Measurements from ENCODE around the gene MORC1. TPM values are rescaled to one million over a fixed set of nuclear protein-coding genes. Genes with fewer than 3 reads are reported as not detected.
A peak's percentile ranks its signal among the peaks of the same experiment; 100 is the strongest.

MORC1 gene
- polyA plus RNA-seq, 2 of the 4 experiments (the other 2 are of a cell fraction), result not detected

DNA sequence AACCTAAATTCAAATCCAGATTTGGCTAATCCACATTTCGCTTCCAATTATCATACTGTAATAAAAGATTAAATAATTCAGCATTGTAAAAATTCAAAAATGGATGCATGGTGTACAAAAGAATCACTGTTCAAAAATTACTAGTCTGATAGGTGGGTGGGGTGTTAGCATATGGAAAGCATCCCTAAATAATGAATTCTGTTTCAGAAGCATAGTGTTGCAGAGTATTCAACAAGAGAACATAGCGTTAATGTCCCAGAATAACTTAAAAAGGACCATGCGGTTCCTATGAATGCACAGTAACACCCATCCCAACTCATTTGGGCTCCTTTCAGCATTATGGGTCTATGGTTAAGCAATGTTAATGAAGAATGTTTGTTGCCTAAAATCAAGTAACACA is 51.1 kb downstream of the MORC1 start:
- Histone ChIP-seq H3K4me1 (no peaks in the 10 kb centered on the region), H3K4me3 (no peak overlapping the region), H3K9me3 (no peaks in the 10 kb centered on the region), H3K4me2 (no peak overlapping the region), H3K27ac (no peak overlapping the region)
- WGBS (ENCODE audit: missing lambda C conversion rate), result 58% methylated on average over 3 of the region's 3 CpGs
- no peak for DNase-seq (ENCODE audit: low read depth in 1 of 2, low spot score in 1 of 2)
- POLR2A ChIA-PET, result no interaction called here
- TF ChIP-seq TP53 (CRISPR knock-in tag; IDR thresholded peaks at IDR 0.05) (no peak), JUN (IDR thresholded peaks at IDR 0.05) (no peak), SREBF2 (IDR thresholded peaks at IDR 0.05) (no peak), NPAS2 (CRISPR knock-in tag; IDR thresholded peaks at IDR 0.05; ENCODE audit: borderline replicate concordance) (no peak), HEYL (CRISPR knock-in tag; IDR thresholded peaks at IDR 0.05) (no peak), POLR2AphosphoS2 (conservative IDR thresholded peaks at IDR 0.05; ENCODE audit: low read length) (no peak), ZC3H11A (IDR thresholded peaks at IDR 0.05) (no peak), RARB (CRISPR knock-in tag; IDR thresholded peaks at IDR 0.05) (no peak), PHF8 (IDR thresholded peaks at IDR 0.05; ENCODE audit: borderline replicate concordance, low read depth) (no peak), HDAC2 (IDR thresholded peaks at IDR 0.05) (no peak), KDM1A (IDR thresholded peaks at IDR 0.05; ENCODE audit: low read depth) (no peak), RAD21 (conservative IDR thresholded peaks at IDR 0.05 in 1 of 2, IDR thresholded peaks at IDR 0.05 in 1 of 2) (no peak), MAZ (IDR thresholded peaks at IDR 0.05; ENCODE audit: borderline replicate concordance, low read depth, low read length) (no peak), ZFP36 (IDR thresholded peaks at IDR 0.05; ENCODE audit: borderline replicate concordance, partially characterized antibody) (no peak), ZNF302 (CRISPR knock-in tag; IDR thresholded peaks at IDR 0.05) (no peak)
- TF ChIP-seq, protein P1, sequence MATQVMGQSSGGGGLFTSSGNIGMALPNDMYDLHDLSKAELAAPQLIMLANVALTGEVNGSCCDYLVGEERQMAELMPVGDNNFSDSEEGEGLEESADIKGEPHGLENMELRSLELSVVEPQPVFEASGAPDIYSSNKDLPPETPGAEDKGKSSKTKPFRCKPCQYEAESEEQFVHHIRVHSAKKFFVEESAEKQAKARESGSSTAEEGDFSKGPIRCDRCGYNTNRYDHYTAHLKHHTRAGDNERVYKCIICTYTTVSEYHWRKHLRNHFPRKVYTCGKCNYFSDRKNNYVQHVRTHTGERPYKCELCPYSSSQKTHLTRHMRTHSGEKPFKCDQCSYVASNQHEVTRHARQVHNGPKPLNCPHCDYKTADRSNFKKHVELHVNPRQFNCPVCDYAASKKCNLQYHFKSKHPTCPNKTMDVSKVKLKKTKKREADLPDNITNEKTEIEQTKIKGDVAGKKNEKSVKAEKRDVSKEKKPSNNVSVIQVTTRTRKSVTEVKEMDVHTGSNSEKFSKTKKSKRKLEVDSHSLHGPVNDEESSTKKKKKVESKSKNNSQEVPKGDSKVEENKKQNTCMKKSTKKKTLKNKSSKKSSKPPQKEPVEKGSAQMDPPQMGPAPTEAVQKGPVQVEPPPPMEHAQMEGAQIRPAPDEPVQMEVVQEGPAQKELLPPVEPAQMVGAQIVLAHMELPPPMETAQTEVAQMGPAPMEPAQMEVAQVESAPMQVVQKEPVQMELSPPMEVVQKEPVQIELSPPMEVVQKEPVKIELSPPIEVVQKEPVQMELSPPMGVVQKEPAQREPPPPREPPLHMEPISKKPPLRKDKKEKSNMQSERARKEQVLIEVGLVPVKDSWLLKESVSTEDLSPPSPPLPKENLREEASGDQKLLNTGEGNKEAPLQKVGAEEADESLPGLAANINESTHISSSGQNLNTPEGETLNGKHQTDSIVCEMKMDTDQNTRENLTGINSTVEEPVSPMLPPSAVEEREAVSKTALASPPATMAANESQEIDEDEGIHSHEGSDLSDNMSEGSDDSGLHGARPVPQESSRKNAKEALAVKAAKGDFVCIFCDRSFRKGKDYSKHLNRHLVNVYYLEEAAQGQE (IDR thresholded peaks at IDR 0.05), result no peak
- TF ChIP-seq, protein P2, sequence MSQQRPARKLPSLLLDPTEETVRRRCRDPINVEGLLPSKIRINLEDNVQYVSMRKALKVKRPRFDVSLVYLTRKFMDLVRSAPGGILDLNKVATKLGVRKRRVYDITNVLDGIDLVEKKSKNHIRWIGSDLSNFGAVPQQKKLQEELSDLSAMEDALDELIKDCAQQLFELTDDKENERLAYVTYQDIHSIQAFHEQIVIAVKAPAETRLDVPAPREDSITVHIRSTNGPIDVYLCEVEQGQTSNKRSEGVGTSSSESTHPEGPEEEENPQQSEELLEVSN (IDR thresholded peaks at IDR 0.05; ENCODE audit: borderline replicate concordance, low read depth), result no peak
- TF ChIP-seq, protein P3, sequence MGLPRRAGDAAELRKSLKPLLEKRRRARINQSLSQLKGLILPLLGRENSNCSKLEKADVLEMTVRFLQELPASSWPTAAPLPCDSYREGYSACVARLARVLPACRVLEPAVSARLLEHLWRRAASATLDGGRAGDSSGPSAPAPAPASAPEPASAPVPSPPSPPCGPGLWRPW (IDR thresholded peaks at IDR 0.05), result no peak
- CTCF ChIA-PET, result no interaction called here
- no peak for FAIRE-seq
- no peak for ATAC-seq

DNA sequence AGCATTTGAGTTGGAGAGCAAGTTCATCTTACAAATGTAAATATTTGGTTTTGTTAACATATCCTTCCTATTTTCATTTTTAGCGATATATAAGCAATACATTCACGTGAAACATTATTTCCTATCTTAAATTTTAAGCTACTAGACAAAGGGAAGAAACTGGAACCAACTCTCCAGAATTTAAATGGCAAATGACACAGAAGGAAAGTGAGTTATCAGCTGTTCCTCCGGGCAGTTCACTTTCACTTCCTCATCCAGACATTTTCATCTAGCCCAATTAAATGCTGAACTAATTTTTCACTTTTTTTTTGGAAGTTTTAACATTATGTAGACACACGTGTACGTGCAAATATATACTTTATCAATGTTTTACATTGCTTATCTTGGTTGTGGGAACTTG is 58.7 kb downstream of the MORC1 start:
- TF ChIP-seq GATA3 (IDR thresholded peaks at IDR 0.05; ENCODE audit: borderline replicate concordance) (no peak), ZFP36 (IDR thresholded peaks at IDR 0.05; ENCODE audit: borderline replicate concordance, partially characterized antibody) (no peak), FOSB (CRISPR knock-in tag; IDR thresholded peaks at IDR 0.05) (no peak), TFCP2L1 (CRISPR knock-in tag; IDR thresholded peaks at IDR 0.05) (no peak), CHD4 (IDR thresholded peaks at IDR 0.05; ENCODE audit: borderline replicate concordance) (no peak), RFX5 (IDR thresholded peaks at IDR 0.05) (no peak), POLR2A (IDR thresholded peaks at IDR 0.05; ENCODE audit: low read length) (no peak), MYC (IDR thresholded peaks at IDR 0.05; ENCODE audit: borderline replicate concordance, low read length) (no peak), CBX2 (IDR thresholded peaks at IDR 0.05; ENCODE audit: borderline replicate concordance, low read depth) (no peak), ZC3H11A (IDR thresholded peaks at IDR 0.05) (no peak), MAFK (IDR thresholded peaks at IDR 0.05; ENCODE audit: partially characterized antibody) (no peak), RNF2 (IDR thresholded peaks at IDR 0.05; ENCODE audit: borderline replicate concordance, low read depth) (no peak)
- TF ChIP-seq, protein P1 (IDR thresholded peaks at IDR 0.05), result no peak
- TF ChIP-seq, protein P4, sequence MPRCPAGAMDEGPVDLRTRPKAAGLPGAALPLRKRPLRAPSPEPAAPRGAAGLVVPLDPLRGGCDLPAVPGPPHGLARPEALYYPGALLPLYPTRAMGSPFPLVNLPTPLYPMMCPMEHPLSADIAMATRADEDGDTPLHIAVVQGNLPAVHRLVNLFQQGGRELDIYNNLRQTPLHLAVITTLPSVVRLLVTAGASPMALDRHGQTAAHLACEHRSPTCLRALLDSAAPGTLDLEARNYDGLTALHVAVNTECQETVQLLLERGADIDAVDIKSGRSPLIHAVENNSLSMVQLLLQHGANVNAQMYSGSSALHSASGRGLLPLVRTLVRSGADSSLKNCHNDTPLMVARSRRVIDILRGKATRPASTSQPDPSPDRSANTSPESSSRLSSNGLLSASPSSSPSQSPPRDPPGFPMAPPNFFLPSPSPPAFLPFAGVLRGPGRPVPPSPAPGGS (IDR thresholded peaks at IDR 0.05), result no peak
- no peak overlapping the region for H3K4me3 ChIP-seq
- WGBS (ENCODE audit: missing lambda C conversion rate), result 12% methylated on average over 5 of the region's 5 CpGs
- ATAC-seq (no peak), FAIRE-seq (no peak), DNase-seq (ENCODE audit: low read depth in 1 of 2, low spot score in 1 of 2) (no peak)
- no peaks in the 10 kb centered on the region for H3K9me3 ChIP-seq
- no peaks in the 10 kb centered on the region for H3K4me1 ChIP-seq
- H3K4me2 ChIP-seq, result peak overlapping the region; percentile 36; the same call in 2 of the 3 replicates
- CTCF ChIA-PET, result no interaction called here
- H3K27ac ChIP-seq, result no peak overlapping the region
- POLR2A ChIA-PET, result no interaction called here

Data from A549 (cell line).